SK-N-SH (cell line): ENCODE results near the gene VTCN1. TPM values are rescaled to one million over a fixed set of nuclear protein-coding genes. Genes with fewer than 3 reads are reported as not detected.

Experiments used
- CTCF ChIA-PET: fragments of 300-600, 350-600 bp; formaldehyde crosslinking; extraction: SDS; loops from one replicate; lab custom pipeline; 2021; lab: Yijun Ruan, JAX
- POLR2A ChIA-PET: fragments of 350-600 bp; sonication (Branson Sonifier 250); formaldehyde crosslinking; extraction: SDS; loops from one replicate; lab custom pipeline; 2020; ENCODE audit warnings: antibody characterized with exemption, inconsistent platforms; lab: Yijun Ruan, JAX
- DNase-seq: peaks from one replicate; pipeline ENCODE4 v3.0.0; 2012
- H2AFZ ChIP-seq: fragments of 200-600 bp; sonication (generic); 2 replicates; pipeline ENCODE4 v1.8.1; 2016; ENCODE audit warnings: antibody characterized with exemption, mild to moderate bottlenecking, low read depth
- H3F3A ChIP-seq: fragments of 200-600 bp; sonication (generic); replicated peaks from 2 replicates; pipeline ENCODE3; 2016; ENCODE audit warnings: antibody characterized with exemption, mild to moderate bottlenecking; ENCODE audit not compliant: insufficient read depth
- H3K27ac ChIP-seq, 2 experiments: fragments of 200-500 bp in 1 of 2; fragments of 200-600 bp in 1 of 2; sonication (Bioruptor generic) in 1 of 2; sonication (generic), shearing (Covaris generic) in 1 of 2; 2 replicates each; pipeline versions ENCODE4 v1.5.1 to v1.6.1; 2014 to 2016; ENCODE audit warnings: low read depth in 2 of 2, inconsistent platforms in 1 of 2, low read length in 1 of 2, mild to moderate bottlenecking in 1 of 2, mixed read lengths in 1 of 2
- H3K27me3 ChIP-seq: fragments of 200-600 bp; sonication (generic), shearing (Covaris generic); 2 replicates; pipeline ENCODE4 v1.6.1; 2016; ENCODE audit warnings: mixed run types; ENCODE audit not compliant: insufficient read depth
- H3K36me3 ChIP-seq, 2 experiments: fragments of 200-500 bp in 1 of 2; fragments of 200-600 bp in 1 of 2; sonication (Bioruptor generic) in 1 of 2; sonication (generic) in 1 of 2; replicated peaks in 1 of 2; 2 replicates each; pipeline versions ENCODE3 to v1.5.1; 2014 to 2016; ENCODE audit warnings: low read length in 1 of 2, mild to moderate bottlenecking in 1 of 2; ENCODE audit not compliant: insufficient read depth in 2 of 2, control insufficient read depth in 1 of 2
- H3K4me1 ChIP-seq, 2 experiments: fragments of 200-500 bp in 1 of 2; fragments of 200-600 bp in 1 of 2; sonication (Bioruptor generic) in 1 of 2; sonication (generic), shearing (Covaris generic) in 1 of 2; 2 replicates each; pipeline versions ENCODE4 v1.5.1 to v1.6.1; 2014 to 2016; ENCODE audit warnings: low read depth in 1 of 2, low read length in 1 of 2, mixed run types in 1 of 2; ENCODE audit not compliant: insufficient read depth in 2 of 2, control insufficient read depth in 1 of 2
- H3K4me2 ChIP-seq: fragments of 200-600 bp; sonication (generic), shearing (Covaris generic); 2 replicates; pipeline ENCODE4 v1.6.1; 2017; ENCODE audit warnings: mixed run types
- H3K4me3 ChIP-seq, 2 experiments: fragments of 200-500 bp in 1 of 2; fragments of 200-600 bp in 1 of 2; sonication (Bioruptor generic) in 1 of 2; sonication (generic), shearing (Covaris generic) in 1 of 2; 2 replicates each; pipeline versions ENCODE4 v1.5.1 to v1.8.1; 2014 to 2016; ENCODE audit warnings: low read depth in 2 of 2, inconsistent platforms in 1 of 2, low read length in 1 of 2, mild to moderate bottlenecking in 1 of 2, mixed read lengths in 1 of 2, moderate library complexity in 1 of 2
- H3K79me2 ChIP-seq: fragments of 200-600 bp; sonication (generic); 2 replicates; pipeline ENCODE4 v1.8.1; 2017; ENCODE audit warnings: mild to moderate bottlenecking; ENCODE audit not compliant: insufficient read depth
- H3K9ac ChIP-seq: fragments of 200-600 bp; sonication (generic); 2 replicates; pipeline ENCODE4 v1.6.1; 2017; ENCODE audit warnings: mixed run types
- H3K9me2 ChIP-seq: fragments of 200-600 bp; sonication (generic); 2 replicates; pipeline ENCODE4 v1.6.1; 2017; ENCODE audit warnings: mixed run types
- H3K9me3 ChIP-seq: fragments of 200-600 bp; sonication (generic); 2 replicates; pipeline ENCODE4 v1.6.1; 2017; ENCODE audit warnings: mixed run types, mild to moderate bottlenecking, moderate library complexity
- H4K20me1 ChIP-seq: fragments of 200-600 bp; sonication (generic); 2 replicates; pipeline ENCODE4 v1.6.1; 2017; ENCODE audit warnings: mild to moderate bottlenecking, mixed run types; ENCODE audit not compliant: insufficient read depth
- CTCF ChIP-seq: fragments of 200-600 bp; sonication (generic); IDR thresholded peaks from 2 replicates; pipeline ENCODE4 v1.6.1; 2017; ENCODE audit warnings: antibody characterized with exemption, mild to moderate bottlenecking, moderate library complexity
- EP300 ChIP-seq, 2 experiments: IDR thresholded peaks; 2 replicates each; pipeline versions ENCODE4 v1.4.0 to v1.6.1; 2012; ENCODE audit warnings: borderline replicate concordance in 1 of 2, low read depth in 1 of 2, low read length in 1 of 2
- EZH2phosphoT487 ChIP-seq: fragments of 200-600 bp; sonication (generic); IDR thresholded peaks from 2 replicates; pipeline ENCODE4 v1.6.1; 2017; ENCODE audit warnings: low read depth, mixed run types, mild to moderate bottlenecking, antibody characterized with exemption, moderate library complexity, borderline replicate concordance
- GABPA ChIP-seq: IDR thresholded peaks from 2 replicates; pipeline ENCODE4 v1.4.0; 2012; ENCODE audit warnings: low read depth, mild to moderate bottlenecking
- GATA2 ChIP-seq: sonication (generic); formaldehyde crosslinking; IDR thresholded peaks from 2 replicates; pipeline ENCODE4 v1.5.0; 2020; ENCODE audit warnings: mild to moderate bottlenecking, missing genetic modification reagents
- JUND ChIP-seq: IDR thresholded peaks from 2 replicates; pipeline ENCODE4 v1.4.0; 2012
- MAX ChIP-seq: IDR thresholded peaks from 2 replicates; pipeline ENCODE4 v1.4.0; 2012; ENCODE audit warnings: low read depth
- MEF2A ChIP-seq: IDR thresholded peaks from 2 replicates; pipeline ENCODE4 v1.4.0; 2012; ENCODE audit warnings: low read depth, borderline replicate concordance
- NFIC ChIP-seq: IDR thresholded peaks from 2 replicates; pipeline ENCODE4 v1.4.0; 2012; ENCODE audit warnings: borderline replicate concordance
- PBX3 ChIP-seq: IDR thresholded peaks from 2 replicates; pipeline ENCODE4; 2012
- POLR2AphosphoS5 ChIP-seq: IDR thresholded peaks from 2 replicates; pipeline ENCODE4 v1.6.1; 2012; ENCODE audit warnings: low read depth, low read length
- RCOR1 ChIP-seq: fragments of 150-350 bp; IDR thresholded peaks from 2 replicates; pipeline ENCODE4 v1.6.1; 2017; ENCODE audit warnings: antibody characterized with exemption, low read length
- REST ChIP-seq: IDR thresholded peaks from 2 replicates; pipeline ENCODE4 v1.6.1; 2012; ENCODE audit warnings: mild to moderate bottlenecking, low read depth, low read length, moderate library complexity
- SMC3 ChIP-seq: IDR thresholded peaks from 2 replicates; pipeline ENCODE4 v1.6.1; 2012; ENCODE audit warnings: low read depth, low read length, improper control_type of control experiment
- TEAD4 ChIP-seq: IDR thresholded peaks from 2 replicates; pipeline ENCODE4 v1.4.0; 2012; ENCODE audit warnings: mild to moderate bottlenecking, borderline replicate concordance; ENCODE audit not compliant: insufficient read depth
- USF2 ChIP-seq: fragments of 150-350 bp; IDR thresholded peaks from 2 replicates; pipeline ENCODE4 v1.6.1; 2017; ENCODE audit warnings: antibody characterized with exemption, low read length, low read depth, borderline replicate concordance
- YY1 ChIP-seq: IDR thresholded peaks from 2 replicates; pipeline ENCODE4 v1.4.0; 2012; ENCODE audit warnings: low read depth, mild to moderate bottlenecking
- ZBTB33 ChIP-seq: IDR thresholded peaks from 2 replicates; pipeline ENCODE4 v1.4.0; 2012; ENCODE audit warnings: low read depth, borderline replicate concordance
- WGBS: methylation state at CpG from one replicate; pipeline ENCODE4 v1.1.6; 2017; ENCODE audit warnings: low lambda C conversion rate; 5-methylcytosine and 5-hydroxymethylcytosine counted together
- polyA plus RNA-seq, 3 experiments: library from polyadenylated mRNA; depleted of rRNA; stranded (reverse); fragments of >200 nt; gene quantifications; 2 replicates each; pipeline ENCODE4 v1.2.3, GENCODE V29; 2012

VTCN1 gene
- polyA plus RNA-seq, 1 of the 3 experiments (the other 2 are of a cell fraction) = not detected

GRCh38 chr1:117164209-117164608 is 46.5 kb downstream of the VTCN1 start:
- Histone ChIP-seq H3K27me3 (no peaks in the 10 kb centered on the region), H3K4me2 (no peak overlapping the region), H2AFZ (no peak overlapping the region), H3K9ac (no peak overlapping the region), H3K4me3 (no peak overlapping the region), H3K4me1 (no peaks in the 10 kb centered on the region), H3K9me2 (no peaks in the 10 kb centered on the region), H4K20me1 (no peaks in the 10 kb centered on the region), H3K36me3 (no peaks in the 10 kb centered on the region), H3F3A (no peaks in the 10 kb centered on the region), H3K27ac (no peak overlapping the region), H3K9me3 (no peaks in the 10 kb centered on the region), H3K79me2 (no peaks in the 10 kb centered on the region)
- CTCF ChIA-PET = interaction anchor here (1.4 to 3.4 kb wide), 3 partner anchors 36 to 120 kb away, joined by 4 to 11 read pairs (median 5); no protein-coding TSS in a partner anchor
- no peak for TF ChIP-seq POLR2AphosphoS5
- no peak for TF ChIP-seq USF2
- no peak for TF ChIP-seq JUND
- TF ChIP-seq MEF2A = no peak
- no peak for TF ChIP-seq YY1
- TF ChIP-seq REST = no peak
- no peak for TF ChIP-seq ZBTB33
- TF ChIP-seq TEAD4 = no peak
- TF ChIP-seq RCOR1 = no peak
- no peak for TF ChIP-seq EZH2phosphoT487
- no peak for TF ChIP-seq GABPA
- TF ChIP-seq MAX = no peak
- TF ChIP-seq SMC3 = no peak
- TF ChIP-seq EP300 (IDR thresholded peaks at IDR 0.05; ENCODE audit: borderline replicate concordance in 1 of 2, low read depth in 1 of 2, low read length in 1 of 2) = no peak
- TF ChIP-seq CTCF = no peak
- no peak for TF ChIP-seq GATA2
- TF ChIP-seq NFIC = no peak
- TF ChIP-seq PBX3 = no peak
- POLR2A ChIA-PET = no interaction called here
- 92% methylated on average over 4 of the region's 4 CpGs for WGBS
- DNase-seq = no peak
